CD4-positive, alpha-beta memory T cell (primary cell): ENCODE data around the gene MRPL30. TPM values are rescaled to one million over a fixed set of nuclear protein-coding genes. Genes with fewer than 3 reads are reported as not detected.

Experiments used
- CTCF ChIA-PET: fragments of 350-600 bp; sonication (Branson Sonifier 250); formaldehyde crosslinking; loops from one replicate; lab custom pipeline; 2021; ENCODE audit warnings: inconsistent platforms; ENCODE audit not compliant: partially characterized antibody; lab: Charles Lee
- POLR2A ChIA-PET: fragments of 350-600 bp; sonication (Branson Sonifier 250); formaldehyde crosslinking; loops from one replicate; lab custom pipeline; 2021; ENCODE audit not compliant: partially characterized antibody; lab: Charles Lee
- DNase-seq, 5 donors: peaks; one replicate each; pipeline versions ENCODE4 v3.0.0 to v3.0.0-alpha.2; 2020 to 2022; ENCODE audit warnings: mixed read lengths in 1 of 5
- H3K27ac ChIP-seq: one replicate; pipeline ENCODE4 v1.7.0; 2013; ENCODE audit warnings: low read depth, low read length
- H3K27me3 ChIP-seq: 2 replicates; pipeline ENCODE4 v1.7.0; 2013; ENCODE audit warnings: mild to moderate bottlenecking, low read length, moderate library complexity; ENCODE audit not compliant: insufficient read depth
- H3K36me3 ChIP-seq: 2 replicates; pipeline ENCODE4 v1.7.0; 2013; ENCODE audit warnings: mild to moderate bottlenecking, low read length, moderate library complexity; ENCODE audit not compliant: insufficient read depth
- H3K4me1 ChIP-seq: 2 replicates; pipeline ENCODE4 v1.7.0; 2013; ENCODE audit warnings: mild to moderate bottlenecking, low read length, moderate library complexity; ENCODE audit not compliant: insufficient read depth
- H3K4me3 ChIP-seq, 2 donors: one replicate each; pipeline ENCODE4 v1.7.0; 2013; ENCODE audit warnings: low read length in 2 of 2, mild to moderate bottlenecking in 1 of 2
- H3K9me3 ChIP-seq, 2 donors: one replicate each; pipeline ENCODE4 v1.7.0; 2013; ENCODE audit warnings: low read length in 2 of 2, control low read depth in 1 of 2; ENCODE audit not compliant: control insufficient read depth in 1 of 2
- H3K27ac Mint-ChIP-seq, 7 donors: one replicate each; pipeline ENCODE4 v1.8.0; 2020 to 2021; ENCODE audit warnings: mixed read lengths in 7 of 7, mild to moderate bottlenecking in 6 of 7, inconsistent platforms in 3 of 7, moderate library complexity in 3 of 7
- H3K27me3 Mint-ChIP-seq, 2 donors: one replicate each; pipeline ENCODE4 v1.8.0; 2020 to 2021; ENCODE audit warnings: mixed read lengths in 2 of 2
- H3K36me3 Mint-ChIP-seq, 2 donors: one replicate each; pipeline ENCODE4 v1.8.0; 2020 to 2021; ENCODE audit warnings: mixed read lengths in 2 of 2, inconsistent platforms in 1 of 2, mild to moderate bottlenecking in 1 of 2
- H3K4me1 Mint-ChIP-seq, 4 donors: one replicate each; pipeline ENCODE4 v1.8.0; 2020 to 2021; ENCODE audit warnings: mixed read lengths in 4 of 4, mild to moderate bottlenecking in 1 of 4
- H3K4me3 Mint-ChIP-seq, 8 donors: one replicate each; pipeline ENCODE4 v1.8.0; 2020 to 2021; ENCODE audit warnings: mixed read lengths in 8 of 8, mild to moderate bottlenecking in 7 of 8, moderate library complexity in 6 of 8, inconsistent platforms in 3 of 8
- H3K9me3 Mint-ChIP-seq, 8 donors: one replicate each; pipeline ENCODE4 v1.8.0; 2020 to 2021; ENCODE audit warnings: mixed read lengths in 8 of 8, mild to moderate bottlenecking in 5 of 8, inconsistent platforms in 3 of 8, moderate library complexity in 1 of 8
- intact Hi-C: fragments of 100-400 bp; cut with micrococcal nuclease; formaldehyde crosslinking; loops from one replicate; pipeline ENCODE4 v1.15.1; 2023
- polyA plus RNA-seq, 2 donors: library from polyadenylated mRNA; unstranded; fragments of 300-500 nt; fragmentation: Illumina TruSeq; gene quantifications; one replicate each; pipeline ENCODE4 v1.2.3, GENCODE V29; 2021
- total RNA-seq, 2 experiments: library from RNA; stranded (reverse); gene quantifications; one replicate each; pipeline ENCODE4 v1.2.3, GENCODE V29; 2021

The MRPL30 gene
- total and polyA plus RNA-seq, 4 experiments from 2014 or later = 12.4 to 22.7 (median 18.6) TPM

DNA sequence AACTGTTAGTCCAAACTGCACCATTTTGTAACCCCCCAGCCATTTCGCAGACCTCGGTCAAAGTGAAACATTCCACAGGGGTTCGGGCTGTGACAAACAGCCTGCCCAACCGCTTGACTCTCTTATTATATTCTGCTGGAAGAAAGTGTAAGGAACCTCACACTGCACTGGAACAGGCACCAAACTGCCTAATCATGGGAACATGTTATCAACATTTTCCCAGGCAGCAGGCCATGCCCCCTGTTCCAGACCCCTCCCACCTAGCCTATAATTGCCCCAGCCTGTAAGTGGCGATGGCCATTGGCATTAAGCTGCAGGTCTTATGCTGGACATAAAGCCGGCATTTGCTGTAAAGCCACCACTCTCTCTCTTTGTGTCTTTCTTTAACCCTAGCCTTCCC lies 57.6 kb downstream of the MRPL30 start:
- ChIA-PET CTCF (no interaction called here), POLR2A (no interaction called here)
- Mint-ChIP-seq H3K4me1 (no peaks in the 10 kb centered on the region), H3K36me3 (peaks cover 0 to 4% of the 10 kb centered on the region in 2 donors), H3K9me3 (peaks cover 0 to 6% (median 2%) of the 10 kb centered on the region in 8 donors), H3K27ac (no peak overlapping the region), H3K4me3 (no peak overlapping the region), H3K27me3 (no peaks in the 10 kb centered on the region)
- H3K27ac ChIP-seq = no peak overlapping the region
- no peak overlapping the region for H3K4me3 ChIP-seq
- DNase-seq = no peak
- H3K36me3 ChIP-seq = no peaks in the 10 kb centered on the region
- no peaks in the 10 kb centered on the region for H3K4me1 ChIP-seq
- H3K27me3 ChIP-seq = no peaks in the 10 kb centered on the region
- intact Hi-C loops = no loop called here
- no peaks in the 10 kb centered on the region for H3K9me3 ChIP-seq

GRCh38 chr2:99240431-99240830 lies 59.4 kb downstream of the MRPL30 start:
- Histone ChIP-seq H3K9me3 (no peaks in the 10 kb centered on the region), H3K27me3 (no peaks in the 10 kb centered on the region), H3K4me1 (no peaks in the 10 kb centered on the region), H3K36me3 (no peaks in the 10 kb centered on the region), H3K27ac (no peak overlapping the region), H3K4me3 (no peak overlapping the region)
- H3K4me3 Mint-ChIP-seq = no peak overlapping the region
- ChIA-PET POLR2A (no interaction called here), CTCF (no interaction called here)
- H3K4me1 Mint-ChIP-seq = no peaks in the 10 kb centered on the region
- peaks cover 0 to 2% (median 0%) of the 10 kb centered on the region in 8 donors for H3K9me3 Mint-ChIP-seq
- no peak overlapping the region for H3K27ac Mint-ChIP-seq
- DNase-seq = no peak
- no peaks in the 10 kb centered on the region for H3K27me3 Mint-ChIP-seq
- peaks cover 2 to 7% of the 10 kb centered on the region in 2 donors for H3K36me3 Mint-ChIP-seq
- intact Hi-C loops = no loop called here

- no peaks in the 10 kb centered on the region for H3K4me1 Mint-ChIP-seq
- H3K27me3 Mint-ChIP-seq = no peaks in the 10 kb centered on the region
- H3K27ac Mint-ChIP-seq = no peak overlapping the region
- DNase-seq = no peak
- no peak overlapping the region for H3K4me3 ChIP-seq
- H3K4me3 Mint-ChIP-seq = no peak overlapping the region
- H3K36me3 ChIP-seq = no peaks in the 10 kb centered on the region
- ChIA-PET POLR2A (no interaction called here), CTCF (no interaction called here)
- no peaks in the 10 kb centered on the region for H3K27me3 ChIP-seq
- no peak overlapping the region for H3K27ac ChIP-seq
- peaks cover 5 to 21% of the 10 kb centered on the region in 2 donors for H3K36me3 Mint-ChIP-seq
- no peaks in the 10 kb centered on the region for H3K9me3 ChIP-seq
- intact Hi-C loops = no loop called here
- no peaks in the 10 kb centered on the region for H3K4me1 ChIP-seq
- peaks cover 0 to 6% (median 0%) of the 10 kb centered on the region in 8 donors for H3K9me3 Mint-ChIP-seq
These were observed 61.2 kb downstream of the MRPL30 start for GRCh38 chr2:99242151-99242550.

Other genes with a start within 250 kb of the MRPL30 start
- 1 to 10 TPM; 1.1 to 1.2 TPM for gene CRACDL, start 245.0 kb upstream of the MRPL30 start, total RNA-seq
- gene CRACDL, start 245.0 kb upstream of the MRPL30 start, polyA plus RNA-seq = 1 to 10 TPM in 1 of 2 donors, under 1 TPM in 1; 0.25 to 1.3 TPM
- 1 to 10 TPM; 2.3 to 3.2 TPM for gene C2orf15, start 39.5 kb upstream of the MRPL30 start, total RNA-seq
- 1 to 10 TPM; 4.7 to 4.9 TPM for gene C2orf15, start 39.5 kb upstream of the MRPL30 start, polyA plus RNA-seq
- gene TSGA10, start 26.2 kb upstream of the MRPL30 start, total RNA-seq = 10 to 100 TPM; 20.7 to 22.6 TPM
- gene TSGA10, start 26.2 kb upstream of the MRPL30 start, polyA plus RNA-seq = 10 to 100 TPM; 17.0 to 17.3 TPM
- 10 to 100 TPM; 23.4 to 24.4 TPM for gene LIPT1, start 26.2 kb upstream of the MRPL30 start, total RNA-seq
- gene LIPT1, start 26.2 kb upstream of the MRPL30 start, polyA plus RNA-seq = 10 to 100 TPM; 20.5 to 25.6 TPM
- 10 to 100 TPM; 79.1 to 84.3 TPM for gene MITD1, start 126 bp upstream of the MRPL30 start, total RNA-seq
- gene MITD1, start 126 bp upstream of the MRPL30 start, polyA plus RNA-seq = 10 to 100 TPM; 54.7 to 73.9 TPM
- not detected for gene LYG2, start 74.5 kb downstream of the MRPL30 start, total RNA-seq
- gene LYG2, start 74.5 kb downstream of the MRPL30 start, polyA plus RNA-seq = not detected
- 1 to 10 TPM; 2.5 to 3.3 TPM for gene LYG1, start 120.0 kb downstream of the MRPL30 start, total RNA-seq
- gene LYG1, start 120.0 kb downstream of the MRPL30 start, polyA plus RNA-seq = under 1 TPM in 1 of 2 donors, not detected in 1; 0.52 TPM
- gene TXNDC9, start 155.1 kb downstream of the MRPL30 start, total RNA-seq = 10 to 100 TPM; 24.7 to 31.1 TPM
- 10 to 100 TPM; 56.3 to 63.0 TPM for gene TXNDC9, start 155.1 kb downstream of the MRPL30 start, polyA plus RNA-seq
- gene EIF5B, start 156.2 kb downstream of the MRPL30 start, total RNA-seq = 10 to 100 TPM; 36.2 to 44.2 TPM
- gene EIF5B, start 156.2 kb downstream of the MRPL30 start, polyA plus RNA-seq = 10 to 100 TPM in 1 of 2 donors, 1 to 10 TPM in 1; 1.8 to 16.7 TPM